A673 (cell line): Measurements from ENCODE around the gene HBB. TPM values are rescaled to one million over a fixed set of nuclear protein-coding genes. Genes with fewer than 3 reads are reported as not detected.
"Not testable (repeated sequence)": the region's sequence is repeated elsewhere in the genome, so short reads cannot be mapped to it uniquely, and the experiment has no call there.

Source experiments
- BruUV-seq: library from RNA; stranded (reverse); fragments of 400-500 nt; replicated peaks from 2 replicates; lab custom pipeline; 2021; lab: Mats Ljungman, UMichigan
- CTCF ChIA-PET: fragments of 300-600 bp; sonication (Branson Sonifier 250); formaldehyde crosslinking; loops from one replicate; lab custom pipeline; 2022; ENCODE audit warnings: antibody characterized with exemption; lab: Charles Lee
- POLR2A ChIA-PET: fragments of 300-600 bp; sonication (Branson Sonifier 250); formaldehyde crosslinking; loops from one replicate; lab custom pipeline; 2022; ENCODE audit warnings: antibody characterized with exemption; ENCODE audit not compliant: low non-redundant PET; lab: Charles Lee
- DNase-seq: peaks from one replicate; pipeline ENCODE4 v3.0.0-alpha.2; 2015; ENCODE audit warnings: low spot score
- H3K27ac ChIP-seq: fragments of 200-600 bp; sonication (generic); 2 replicates; pipeline ENCODE4 v1.5.1; 2016; ENCODE audit warnings: mixed run types, low read depth, mild to moderate bottlenecking, mixed read lengths, antibody characterized with exemption, low read length; ENCODE audit not compliant: poor library complexity, severe bottlenecking
- H3K27me3 ChIP-seq: fragments of 200-600 bp; sonication (generic); replicated peaks from 2 replicates; pipeline ENCODE4 v1.6.1; 2017; ENCODE audit warnings: mixed run types, low read depth, mild to moderate bottlenecking, mixed read lengths, antibody characterized with exemption, low read length; ENCODE audit not compliant: insufficient read depth, poor library complexity
- H3K36me3 ChIP-seq: fragments of 200-600 bp; sonication (generic); 2 replicates; pipeline ENCODE4 v1.6.1; 2016; ENCODE audit warnings: mixed run types, mild to moderate bottlenecking, mixed read lengths, antibody characterized with exemption, low read length; ENCODE audit not compliant: insufficient read depth, poor library complexity, severe bottlenecking
- H3K4me1 ChIP-seq: fragments of 200-600 bp; sonication (generic); 2 replicates; pipeline ENCODE4 v1.6.1; 2017; ENCODE audit warnings: mixed run types, mild to moderate bottlenecking, mixed read lengths, antibody characterized with exemption, low read length; ENCODE audit not compliant: insufficient read depth, poor library complexity, severe bottlenecking
- H3K4me3 ChIP-seq: fragments of 200-600 bp; sonication (generic); 2 replicates; pipeline ENCODE4 v1.5.1; 2016; ENCODE audit warnings: low read depth, mixed run types, mild to moderate bottlenecking, mixed read lengths, low read length; ENCODE audit not compliant: poor library complexity, severe bottlenecking
- H3K9me3 ChIP-seq: fragments of 200-600 bp; sonication (generic); 2 replicates; pipeline ENCODE4 v1.6.1; 2016; ENCODE audit warnings: mixed run types, low read depth, mild to moderate bottlenecking, mixed read lengths, antibody characterized with exemption, low read length; ENCODE audit not compliant: poor library complexity, severe bottlenecking
- EZH2 ChIP-seq: fragments of 200-600 bp; sonication (generic); IDR thresholded peaks from 2 replicates; pipeline ENCODE4 v1.6.1; 2017; ENCODE audit warnings: borderline replicate concordance, low read depth, mild to moderate bottlenecking, mixed read lengths, antibody characterized with exemption, low read length; ENCODE audit not compliant: poor library complexity, severe bottlenecking
- intact Hi-C: fragments of 100-400 bp; cut with micrococcal nuclease; formaldehyde crosslinking; loops from one replicate; pipeline ENCODE4 v1.10.0; 2022; ENCODE audit not compliant: unreplicated experiment
- total RNA-seq: library from RNA; stranded (reverse); gene quantifications from 2 replicates; pipeline ENCODE4 v1.2.3, GENCODE V29; 2021
- TF ChIP-seq, protein P1 (sequence below): fragments of 300-800, 200-600 bp; sonication (generic); conservative IDR thresholded peaks from 2 replicates; pipeline ENCODE4 v1.5.1; 2017; ENCODE audit warnings: low read depth, mild to moderate bottlenecking, antibody characterized with exemption, low read length, moderate library complexity, mixed read lengths

HBB gene
- total RNA-seq, 1 experiment from 2014 or later = not detected

DNA sequence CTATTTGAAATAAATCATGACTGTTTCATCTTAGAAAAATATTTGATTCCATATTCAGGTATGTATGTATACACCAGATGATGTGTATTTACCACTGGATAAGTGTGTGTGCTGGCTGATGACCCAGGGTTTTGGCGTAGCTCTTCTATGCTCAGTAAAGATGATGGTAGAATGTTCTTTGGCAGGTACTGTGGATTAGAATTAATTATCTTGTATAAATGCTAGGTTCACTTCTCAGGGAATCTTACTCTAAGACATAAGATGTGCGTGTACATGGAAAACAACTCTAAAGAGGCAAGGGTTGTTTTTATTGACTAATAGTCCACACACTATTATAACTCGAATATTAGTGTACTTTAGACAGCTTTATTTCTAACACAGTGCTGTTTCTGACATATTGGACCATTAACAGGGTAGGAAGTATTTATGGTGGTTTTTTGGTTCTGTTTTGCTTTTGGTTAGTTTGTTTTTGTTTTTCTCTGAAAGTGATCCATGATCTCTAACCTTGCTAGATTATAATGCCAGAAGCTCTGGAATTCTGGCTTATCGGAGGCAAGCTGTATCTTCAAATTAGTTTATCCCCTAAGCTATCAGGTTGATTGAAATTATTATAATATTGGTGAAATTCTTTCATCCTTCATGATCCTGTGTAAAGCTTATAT, 23.8 kb upstream of the HBB start:
- intact Hi-C loops = no loop called here
- CTCF ChIA-PET = no interaction called here

DNA sequence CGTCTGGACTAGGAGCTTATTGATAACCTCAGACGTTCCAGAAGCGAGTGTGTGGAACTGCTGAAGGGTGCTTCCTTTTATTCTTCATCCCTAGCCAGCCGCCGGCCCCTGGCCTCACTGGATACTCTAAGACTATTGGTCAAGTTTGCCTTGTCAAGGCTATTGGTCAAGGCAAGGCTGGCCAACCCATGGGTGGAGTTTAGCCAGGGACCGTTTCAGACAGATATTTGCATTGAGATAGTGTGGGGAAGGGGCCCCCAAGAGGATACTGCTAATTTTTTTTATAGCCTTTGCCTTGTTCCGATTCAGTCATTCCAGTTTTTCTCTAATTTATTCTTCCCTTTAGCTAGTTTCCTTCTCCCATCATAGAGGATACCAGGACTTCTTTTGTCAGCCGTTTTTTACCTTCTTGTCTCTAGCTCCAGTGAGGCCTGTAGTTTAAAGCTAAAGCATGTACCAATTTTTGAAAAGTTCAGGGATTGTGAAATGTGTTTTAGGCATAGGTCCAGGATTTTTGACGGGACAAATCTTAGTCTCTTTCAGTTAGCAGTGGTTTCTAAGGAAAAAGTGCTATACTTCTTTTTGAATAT, 23.0 kb upstream of the HBB start, which contains the start of gene HBG1:
Gene HBG1 (minus strand): TSS at position 51 of the 590 bp plus-strand sequence. CDS start 53 bp downstream, outside the sequence.
- H3K27ac ChIP-seq, BruUV-seq, POLR2A ChIA-PET, H3K36me3 ChIP-seq, DNase-seq, CTCF ChIA-PET, H3K27me3 ChIP-seq, H3K4me3 ChIP-seq, H3K9me3 ChIP-seq, intact Hi-C loops, H3K4me1 ChIP-seq: not testable (repeated sequence)

More for the DNA sequence above, 23.8 kb upstream of the HBB start:
- Histone ChIP-seq H3K27me3 (no peaks in the 10 kb centered on the region), H3K4me3 (no peak overlapping the region), H3K9me3 (no peaks in the 10 kb centered on the region), H3K4me1 (no peaks in the 10 kb centered on the region), H3K36me3 (no peaks in the 10 kb centered on the region), H3K27ac (no peak overlapping the region)
- no TSS peak for BruUV-seq
- DNase-seq = no peak
- POLR2A ChIA-PET = no interaction called here
- TF ChIP-seq, protein P1, sequence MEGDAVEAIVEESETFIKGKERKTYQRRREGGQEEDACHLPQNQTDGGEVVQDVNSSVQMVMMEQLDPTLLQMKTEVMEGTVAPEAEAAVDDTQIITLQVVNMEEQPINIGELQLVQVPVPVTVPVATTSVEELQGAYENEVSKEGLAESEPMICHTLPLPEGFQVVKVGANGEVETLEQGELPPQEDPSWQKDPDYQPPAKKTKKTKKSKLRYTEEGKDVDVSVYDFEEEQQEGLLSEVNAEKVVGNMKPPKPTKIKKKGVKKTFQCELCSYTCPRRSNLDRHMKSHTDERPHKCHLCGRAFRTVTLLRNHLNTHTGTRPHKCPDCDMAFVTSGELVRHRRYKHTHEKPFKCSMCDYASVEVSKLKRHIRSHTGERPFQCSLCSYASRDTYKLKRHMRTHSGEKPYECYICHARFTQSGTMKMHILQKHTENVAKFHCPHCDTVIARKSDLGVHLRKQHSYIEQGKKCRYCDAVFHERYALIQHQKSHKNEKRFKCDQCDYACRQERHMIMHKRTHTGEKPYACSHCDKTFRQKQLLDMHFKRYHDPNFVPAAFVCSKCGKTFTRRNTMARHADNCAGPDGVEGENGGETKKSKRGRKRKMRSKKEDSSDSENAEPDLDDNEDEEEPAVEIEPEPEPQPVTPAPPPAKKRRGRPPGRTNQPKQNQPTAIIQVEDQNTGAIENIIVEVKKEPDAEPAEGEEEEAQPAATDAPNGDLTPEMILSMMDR = no peak
- no peak for TF ChIP-seq EZH2

- H3K4me1 ChIP-seq, DNase-seq, H3K27ac ChIP-seq, intact Hi-C loops, BruUV-seq, H3K4me3 ChIP-seq, POLR2A ChIA-PET, H3K9me3 ChIP-seq, H3K36me3 ChIP-seq, H3K27me3 ChIP-seq, CTCF ChIA-PET: not testable (repeated sequence)
Measured at GRCh38 chr11:5248498-5248897, 21.6 kb upstream of the HBB start.

- BruUV-seq = no TSS peak
- intact Hi-C loops = no loop called here
- H3K4me3 ChIP-seq = no peak overlapping the region
- no peaks in the 10 kb centered on the region for H3K36me3 ChIP-seq
- no peaks in the 10 kb centered on the region for H3K4me1 ChIP-seq
- TF ChIP-seq EZH2 = no peak
- TF ChIP-seq, protein P1 = no peak
- H3K9me3 ChIP-seq = no peaks in the 10 kb centered on the region
- H3K27ac ChIP-seq = no peak overlapping the region
- POLR2A ChIA-PET = no interaction called here
- CTCF ChIA-PET = no interaction called here
- no peaks in the 10 kb centered on the region for H3K27me3 ChIP-seq
- DNase-seq = no peak
Measured at GRCh38 chr11:5247472-5248192, 20.8 kb upstream of the HBB start.
